Fibroblast of lung (primary cell): ENCODE data around the gene MYO5B.

Experiments used
- CTCF ChIP-seq, 2 donors: IDR thresholded peaks in 1 of 2; conservative IDR thresholded peaks in 1 of 2; 1 replicate in 1 of 2; 2 replicates in 1 of 2; pipeline ENCODE4 v1.5.1; 2011 to 2012; ENCODE audit warnings: low read length in 2 of 2, control low read depth in 1 of 2, inconsistent platforms in 1 of 2, low read depth in 1 of 2, mild to moderate bottlenecking in 1 of 2
- EZH2 ChIP-seq: IDR thresholded peaks from 2 replicates; pipeline ENCODE4 v1.5.1; 2012; ENCODE audit warnings: low read length, control low read depth, mild to moderate bottlenecking; ENCODE audit errors: missing control alignments

GRCh38 chr18:50074404-50074803 lies 120.5 kb downstream of the MYO5B start:
- TF ChIP-seq CTCF (conservative IDR thresholded peaks at IDR 0.05 in 1 of 2, IDR thresholded peaks at IDR 0.05 in 1 of 2; ENCODE audit: low read depth in 1 of 2, low read length in 2 of 2) (no peak), EZH2 (no peak)
